ENCODE measurements around the gene ARHGEF28. TPM values are rescaled to one million over a fixed set of nuclear protein-coding genes. Genes with fewer than 3 reads are reported as not detected.

The ARHGEF28 gene
- polyA plus RNA-seq, 3 donors = not detected

GRCh38 chr5:73981704-73982103 lies 355.7 kb downstream of the ARHGEF28 start:
- Histone ChIP-seq H3K4me2 (replicated peaks; ENCODE audit: extremely low read depth, low read length, poor library complexity, severe bottlenecking) (no peak overlapping the region), H3K4me3 (replicated peaks in 1 of 3; ENCODE audit: low read depth in 2 of 3, low read length in 3 of 3) (no peak overlapping the region), H2AFZ (ENCODE audit: insufficient read depth, low read depth, low read length, poor library complexity, severe bottlenecking) (no peak overlapping the region), H3K79me2 (ENCODE audit: insufficient read depth, low read length) (no peaks in the 10 kb centered on the region), H3K4me1 (ENCODE audit: control insufficient read depth in 1 of 2, insufficient read depth in 2 of 2, low read length in 2 of 2) (no peaks in the 10 kb centered on the region), H3K27me3 (ENCODE audit: control insufficient read depth in 2 of 2, insufficient read depth in 2 of 2, low read length in 2 of 2) (no peaks in the 10 kb centered on the region), H4K20me1 (ENCODE audit: insufficient read depth, low read length) (no peaks in the 10 kb centered on the region), H3K36me3 (replicated peaks in 1 of 2; ENCODE audit: control insufficient read depth in 1 of 2, insufficient read depth in 2 of 2, low read length in 2 of 2) (no peaks in the 10 kb centered on the region), H3K9ac (ENCODE audit: insufficient read depth, low read length, poor library complexity, severe bottlenecking) (no peak overlapping the region), H3K27ac (ENCODE audit: low read depth in 1 of 2, low read length in 2 of 2) (no peak overlapping the region), H3K9me3 (replicated peaks in 1 of 2; ENCODE audit: control insufficient read depth in 1 of 2, insufficient read depth in 1 of 2, low read length in 2 of 2) (no peaks in the 10 kb centered on the region)
- no peak for TF ChIP-seq CTCF (IDR thresholded peaks at IDR 0.05)
- H3K36me3 Mint-ChIP-seq = no peaks in the 10 kb centered on the region
- peaks cover 0 to 2% (median 0%) of the 10 kb centered on the region in 7 donors for H3K9me3 Mint-ChIP-seq
- H3K4me1 Mint-ChIP-seq = no peaks in the 10 kb centered on the region
- no peak overlapping the region for H3K27ac Mint-ChIP-seq
- peaks cover 2 to 7% (median 7%) of the 10 kb centered on the region in 3 donors for H3K27me3 Mint-ChIP-seq (ENCODE audit: low read depth in 3 of 3)
- no peak for DNase-seq
- no peak overlapping the region for H3K4me3 Mint-ChIP-seq
- WGBS (ENCODE audit: insufficient coverage) = 90% methylated on average over 2 of the region's 5 CpGs
- intact Hi-C loops (cut with micrococcal nuclease) = no loop called here

- TF ChIP-seq CTCF (IDR thresholded peaks at IDR 0.05) = no peak
- no peak for DNase-seq
- Mint-ChIP-seq H3K27ac (no peak overlapping the region), H3K4me3 (no peak overlapping the region), H3K27me3 (ENCODE audit: low read depth in 3 of 3) (peaks cover 0 to 10% (median 8%) of the 10 kb centered on the region in 3 donors), H3K36me3 (no peaks in the 10 kb centered on the region), H3K9me3 (peaks cover 0 to 2% (median 0%) of the 10 kb centered on the region in 7 donors), H3K4me1 (no peaks in the 10 kb centered on the region)
- H3K79me2 ChIP-seq (ENCODE audit: insufficient read depth, low read length) = no peaks in the 10 kb centered on the region
- no peaks in the 10 kb centered on the region for H3K9me3 ChIP-seq (replicated peaks in 1 of 2; ENCODE audit: control insufficient read depth in 1 of 2, insufficient read depth in 1 of 2, low read length in 2 of 2)
- no peak overlapping the region for H2AFZ ChIP-seq (ENCODE audit: insufficient read depth, low read depth, low read length, poor library complexity, severe bottlenecking)
- intact Hi-C loops (cut with micrococcal nuclease) = no loop called here
- no peaks in the 10 kb centered on the region for H3K4me1 ChIP-seq (ENCODE audit: control insufficient read depth in 1 of 2, insufficient read depth in 2 of 2, low read length in 2 of 2)
- H3K9ac ChIP-seq (ENCODE audit: insufficient read depth, low read length, poor library complexity, severe bottlenecking) = no peak overlapping the region
- H3K4me2 ChIP-seq (replicated peaks; ENCODE audit: extremely low read depth, low read length, poor library complexity, severe bottlenecking) = no peak overlapping the region
- no peak overlapping the region for H3K27ac ChIP-seq (ENCODE audit: low read depth in 1 of 2, low read length in 2 of 2)
- no peaks in the 10 kb centered on the region for H4K20me1 ChIP-seq (ENCODE audit: insufficient read depth, low read length)
- H3K4me3 ChIP-seq (replicated peaks in 1 of 3; ENCODE audit: low read depth in 2 of 3, low read length in 3 of 3) = no peak overlapping the region
- no peaks in the 10 kb centered on the region for H3K36me3 ChIP-seq (replicated peaks in 1 of 2; ENCODE audit: control insufficient read depth in 1 of 2, insufficient read depth in 2 of 2, low read length in 2 of 2)
- WGBS (ENCODE audit: insufficient coverage) = 80% methylated on average over 1 of the region's 1 CpG
- no peaks in the 10 kb centered on the region for H3K27me3 ChIP-seq (ENCODE audit: control insufficient read depth in 2 of 2, insufficient read depth in 2 of 2, low read length in 2 of 2)
These were observed 357.6 kb downstream of the ARHGEF28 start for GRCh38 chr5:73983644-73984043.

Measured in CD14-positive monocyte (primary cell).